Panc1 (cell line): Measurements from ENCODE around the gene TEAD4. TPM values are rescaled to one million over a fixed set of nuclear protein-coding genes. Genes with fewer than 3 reads are reported as not detected.

Experiments
- ATAC-seq: fragments of 200-7000 bp; cut with Tn5 transposase; 2 replicates; pipeline ENCODE4 v1.9.1; 2020; ENCODE audit warnings: mild to moderate bottlenecking, moderate library complexity
- BruUV-seq: library from RNA; stranded (reverse); fragments of 400-500 nt; replicated peaks from 2 replicates; lab custom pipeline; 2021; lab: Mats Ljungman, UMichigan
- CTCF ChIA-PET: fragments of 300-600 bp; sonication (Branson Sonifier 250); formaldehyde crosslinking; loops from one replicate; lab custom pipeline; 2022; ENCODE audit warnings: antibody characterized with exemption; lab: Charles Lee
- POLR2A ChIA-PET: fragments of 300-600 bp; sonication (Branson Sonifier 250); formaldehyde crosslinking; loops from one replicate; lab custom pipeline; 2022; ENCODE audit warnings: antibody characterized with exemption; lab: Charles Lee
- DNase-seq: peaks from one replicate; pipeline ENCODE4 v3.0.0-alpha.2; 2010; ENCODE audit warnings: low read depth, low spot score
- H3K27ac ChIP-seq: 2 replicates; pipeline ENCODE4 v1.5.1; 2011; ENCODE audit warnings: mild to moderate bottlenecking, low read length, inconsistent platforms
- H3K27me3 ChIP-seq: fragments of 200-500 bp; sonication (Bioruptor generic); 2 replicates; pipeline ENCODE4 v1.6.0; 2014; ENCODE audit warnings: low read length, inconsistent platforms; ENCODE audit not compliant: control insufficient read depth, insufficient read depth
- H3K36me3 ChIP-seq: fragments of 200-500 bp; sonication (Bioruptor generic); 2 replicates; pipeline ENCODE4 v1.5.1; 2014; ENCODE audit warnings: inconsistent platforms, mild to moderate bottlenecking, low read length, moderate library complexity; ENCODE audit not compliant: control insufficient read depth, insufficient read depth
- H3K4me1 ChIP-seq: 2 replicates; pipeline ENCODE4 v1.5.1; 2011; ENCODE audit warnings: inconsistent platforms, mild to moderate bottlenecking, low read length, moderate library complexity; ENCODE audit not compliant: control insufficient read depth, insufficient read depth
- H3K4me3 ChIP-seq, 2 experiments: 2 replicates each; pipeline ENCODE4 v1.5.1; 2011 to 2012; ENCODE audit warnings: low read depth in 2 of 2, low read length in 2 of 2, mild to moderate bottlenecking in 2 of 2, inconsistent platforms in 1 of 2, moderate library complexity in 1 of 2
- H3K9me3 ChIP-seq: fragments of 200-500 bp; sonication (Bioruptor generic); 2 replicates; pipeline ENCODE4 v1.5.1; 2014; ENCODE audit warnings: low read depth, mild to moderate bottlenecking, inconsistent platforms, low read length, moderate library complexity; ENCODE audit not compliant: control insufficient read depth, insufficient read depth
- CTCF ChIP-seq: fragments of 450-650 bp; IDR thresholded peaks from 2 replicates; pipeline ENCODE4 v1.5.1; 2017; ENCODE audit warnings: mild to moderate bottlenecking
- POLR2AphosphoS5 ChIP-seq: IDR thresholded peaks from 2 replicates; pipeline ENCODE4 v1.6.1; 2012; ENCODE audit warnings: mild to moderate bottlenecking, low read depth, low read length, moderate library complexity
- REST ChIP-seq, 2 experiments: IDR thresholded peaks; 2 replicates each; pipeline ENCODE4 v1.6.1; 2011 to 2012; ENCODE audit warnings: low read depth in 2 of 2, control low read depth in 1 of 2, low read length in 1 of 2, mild to moderate bottlenecking in 1 of 2, moderate library complexity in 1 of 2; ENCODE audit not compliant: insufficient read depth in 1 of 2
- SIN3A ChIP-seq: IDR thresholded peaks from 2 replicates; pipeline ENCODE4 v1.6.1; 2012; ENCODE audit warnings: low read depth, mild to moderate bottlenecking, low read length, moderate library complexity, borderline replicate concordance; ENCODE audit not compliant: insufficient read depth
- TCF7L2 ChIP-seq: IDR thresholded peaks from 2 replicates; pipeline ENCODE4 v1.6.1; 2011; ENCODE audit warnings: mild to moderate bottlenecking, low read depth, low read length, inconsistent platforms
- in situ Hi-C: cut with HindIII; loops from 2 replicates; pipeline ENCODE4 v1.10.0; 2016; ENCODE audit warnings: low sequenced_read_pairs, low pct_unique_long_range_greater_than_20kb
- intact Hi-C: fragments of 100-400 bp; cut with micrococcal nuclease; formaldehyde crosslinking; loops from one replicate; pipeline ENCODE4 v1.10.0; 2022; ENCODE audit not compliant: unreplicated experiment
- total RNA-seq: library from RNA; stranded (reverse); gene quantifications from one replicate; pipeline ENCODE4 v1.2.1, GENCODE V29; 2021; ENCODE audit not compliant: unreplicated experiment

The TEAD4 gene
- total RNA-seq, 1 experiment from 2014 or later = 47.6 TPM

- Histone ChIP-seq H3K4me1 (no peaks in the 10 kb centered on the region; the same call in 1 of the 2 replicates), H3K27ac (peak within 1 kb of the TSS; percentile 51; the same call in 1 of the 2 replicates), H3K9me3 (no peaks in the 10 kb centered on the region), H3K27me3 (no peaks in the 10 kb centered on the region), H3K4me3 (peak within 1 kb of the TSS; percentile 52 to 57), H3K36me3 (no peaks in the 10 kb centered on the region)
- no TSS peak for BruUV-seq
- peak; percentile 92 for ATAC-seq
- no peak for DNase-seq
- in situ Hi-C loops = no loop called here
- CTCF ChIA-PET = no interaction called here
- TF ChIP-seq TCF7L2 = no peak
- TF ChIP-seq SIN3A = no peak
- no peak for TF ChIP-seq CTCF
- no peak for TF ChIP-seq POLR2AphosphoS5
- intact Hi-C loops = loop anchor here (2.0 kb wide), 1 partner anchor 56 kb away; no protein-coding TSS in a partner anchor
- POLR2A ChIA-PET = no interaction called here
These were observed 117.8 kb downstream of the TEAD4 start, which contains the start of gene TSPAN9 for GRCh38 chr12:3076730-3077571. TSS of gene TSPAN9 (plus strand) at chr12:3077379. CDS start at chr12:3201194, 123,815 bp downstream.

GRCh38 chr12:3077572-3078081, 118.4 kb downstream of the TEAD4 start:
- ATAC-seq (peak; percentile 10; the same call in 1 of the 2 replicates), DNase-seq (no peak)
- ChIA-PET POLR2A (interaction anchor here (0.6 kb wide), 1 partner anchor 731 kb away, joined by 3 read pairs; no protein-coding TSS in a partner anchor), CTCF (no interaction called here)
- Histone ChIP-seq H3K36me3 (no peaks in the 10 kb centered on the region), H3K4me1 (no peaks in the 10 kb centered on the region; the same call in 1 of the 2 replicates), H3K9me3 (no peaks in the 10 kb centered on the region), H3K27ac (0 out of 2 replicates have a peak overlapping the region, but pooled peaks have one; percentile 4), H3K4me3 (peak overlapping the region; percentile 52 to 56), H3K27me3 (no peaks in the 10 kb centered on the region)
- TF ChIP-seq CTCF = no peak
- TF ChIP-seq REST (IDR thresholded peaks at IDR 0.05; ENCODE audit: insufficient read depth in 1 of 2, low read depth in 2 of 2, low read length in 1 of 2) = no peak
- no peak for TF ChIP-seq POLR2AphosphoS5
- no peak for TF ChIP-seq TCF7L2
- no peak for TF ChIP-seq SIN3A
- BruUV-seq = no TSS peak
- intact Hi-C loops = loop anchor here (2.0 kb wide), 1 partner anchor 55 kb away; no protein-coding TSS in a partner anchor
- in situ Hi-C loops = no loop called here
